Trophoblast cell (in vitro differentiated cells and primary cell): ENCODE data around the gene DUOX2.
"Not testable (repeated sequence)": the region's sequence is repeated elsewhere in the genome, so short reads cannot be mapped to it uniquely, and the experiment has no call there.

Source experiments
- DNase-seq, 2 donors: peaks; one replicate each; pipeline ENCODE4 v3.0.0-alpha.2; 2016
- H2AFZ ChIP-seq: 2 replicates; pipeline ENCODE4 v1.6.1; 2013; ENCODE audit warnings: low read length, moderate library complexity, mild to moderate bottlenecking; ENCODE audit not compliant: insufficient read depth, poor library complexity
- H2AK5ac ChIP-seq: 2 replicates; pipeline ENCODE4 v1.6.1; 2013; ENCODE audit warnings: mild to moderate bottlenecking, low read length
- H2BK120ac ChIP-seq: 2 replicates; pipeline ENCODE4 v1.6.1; 2013; ENCODE audit warnings: low read length, mild to moderate bottlenecking, moderate library complexity; ENCODE audit not compliant: insufficient read depth, poor library complexity
- H2BK12ac ChIP-seq: 2 replicates; pipeline ENCODE4 v1.6.1; 2013; ENCODE audit warnings: mild to moderate bottlenecking, low read length, moderate library complexity
- H2BK5ac ChIP-seq: 2 replicates; pipeline ENCODE4 v1.6.1; 2013; ENCODE audit warnings: low read length, low read depth, moderate library complexity, mild to moderate bottlenecking; ENCODE audit not compliant: poor library complexity
- H3K14ac ChIP-seq: 2 replicates; pipeline ENCODE4 v1.6.1; 2013; ENCODE audit warnings: mild to moderate bottlenecking, low read length
- H3K18ac ChIP-seq: 2 replicates; pipeline ENCODE4 v1.6.1; 2013; ENCODE audit warnings: mild to moderate bottlenecking, low read length
- H3K23ac ChIP-seq: 2 replicates; pipeline ENCODE4 v1.6.1; 2013; ENCODE audit warnings: low read length
- H3K27ac ChIP-seq: 2 replicates; pipeline ENCODE4 v1.5.1; 2013; ENCODE audit warnings: low read depth, mild to moderate bottlenecking, inconsistent platforms, low read length, moderate library complexity
- H3K27me3 ChIP-seq: 2 replicates; pipeline ENCODE4 v1.6.1; 2013; ENCODE audit warnings: inconsistent platforms, mild to moderate bottlenecking, low read length, moderate library complexity; ENCODE audit not compliant: insufficient read depth
- H3K36me3 ChIP-seq, 2 experiments: 1 replicate in 1 of 2; 2 replicates in 1 of 2; pipeline ENCODE4 v1.6.1; 2013; ENCODE audit warnings: low read length in 2 of 2, mild to moderate bottlenecking in 2 of 2, moderate library complexity in 1 of 2; ENCODE audit not compliant: insufficient read depth in 2 of 2, control insufficient read depth in 1 of 2
- H3K4ac ChIP-seq: 2 replicates; pipeline ENCODE4 v1.6.1; 2013; ENCODE audit warnings: low read depth, mild to moderate bottlenecking, low read length, moderate library complexity
- H3K4me1 ChIP-seq, 2 experiments: 1 replicate in 1 of 2; 2 replicates in 1 of 2; pipeline ENCODE4 v1.6.1; 2013; ENCODE audit warnings: low read length in 2 of 2, mild to moderate bottlenecking in 2 of 2, moderate library complexity in 1 of 2; ENCODE audit not compliant: insufficient read depth in 2 of 2, control insufficient read depth in 1 of 2
- H3K4me2 ChIP-seq: 2 replicates; pipeline ENCODE4 v1.6.1; 2013; ENCODE audit warnings: inconsistent platforms, mild to moderate bottlenecking, low read length, moderate library complexity
- H3K4me3 ChIP-seq: 2 replicates; pipeline ENCODE4 v1.5.1; 2013; ENCODE audit warnings: mild to moderate bottlenecking, low read depth, low read length, inconsistent platforms
- H3K79me1 ChIP-seq: one replicate; pipeline ENCODE4 v1.6.1; 2013; ENCODE audit warnings: low read length
- H3K79me2 ChIP-seq: 2 replicates; pipeline ENCODE4 v1.6.1; 2013; ENCODE audit warnings: low read length, mild to moderate bottlenecking; ENCODE audit not compliant: control insufficient read depth, insufficient read depth, poor library complexity
- H3K9ac ChIP-seq: 2 replicates; pipeline ENCODE4 v1.6.1; 2013; ENCODE audit warnings: mild to moderate bottlenecking, low read length
- H3K9me3 ChIP-seq: 2 replicates; pipeline ENCODE4 v1.6.1; 2013; ENCODE audit warnings: low read depth, mild to moderate bottlenecking, control low read depth, inconsistent platforms, low read length; ENCODE audit not compliant: insufficient read depth
- H4K12ac ChIP-seq: 2 replicates; pipeline ENCODE4 v1.6.1; 2013; ENCODE audit warnings: low read depth, mild to moderate bottlenecking, low read length, moderate library complexity
- H4K8ac ChIP-seq: 2 replicates; pipeline ENCODE4 v1.6.1; 2013; ENCODE audit warnings: low read depth, mild to moderate bottlenecking, low read length, moderate library complexity
- H4K91ac ChIP-seq: one replicate; pipeline ENCODE4 v1.6.1; 2013; ENCODE audit warnings: low read depth, mild to moderate bottlenecking, low read length, moderate library complexity
- WGBS: extraction: QIAGEN DNeasy Blood & Tissue Kit; methylation state at CpG from one replicate; pipeline ENCODE4 v1.1.7; 2013; ENCODE audit warnings: missing lambda C conversion rate; ENCODE audit not compliant: insufficient read length, insufficient coverage; ENCODE audit errors: extremely low coverage; 5-methylcytosine and 5-hydroxymethylcytosine counted together

The DUOX2 gene

GRCh38 chr15:45138814-45139765 is 25.1 kb upstream of the DUOX2 start:
- no peaks in the 10 kb centered on the region for H3K36me3 ChIP-seq
- H3K4me1 ChIP-seq, result peaks cover 3 to 9% of the 10 kb centered on the region in 2 experiments
- no peak for DNase-seq
- H3K14ac ChIP-seq, result no peak overlapping the region
- H3K27me3 ChIP-seq, result peaks cover 16% of the 10 kb centered on the region
- no peaks in the 10 kb centered on the region for H3K79me2 ChIP-seq
- no peak overlapping the region for H2BK12ac ChIP-seq
- H3K27ac ChIP-seq, result no peak overlapping the region
- H4K12ac ChIP-seq, result no peak overlapping the region
- no peak overlapping the region for H2BK5ac ChIP-seq
- no peak overlapping the region for H3K23ac ChIP-seq
- H3K18ac ChIP-seq, result no peak overlapping the region
- no peak overlapping the region for H4K91ac ChIP-seq
- no peak overlapping the region for H3K4me3 ChIP-seq
- peaks cover 1% of the 10 kb centered on the region for H3K79me1 ChIP-seq
- H2AFZ ChIP-seq, result no peak overlapping the region
- no peak overlapping the region for H2AK5ac ChIP-seq
- no peak overlapping the region for H3K4ac ChIP-seq
- WGBS, result no CpG with 5 or more reads among the region's 12 CpGs
- H2BK120ac ChIP-seq, result no peak overlapping the region
- no peak overlapping the region for H4K8ac ChIP-seq
- no peak overlapping the region for H3K9ac ChIP-seq
- peaks cover 7% of the 10 kb centered on the region for H3K9me3 ChIP-seq
- H3K4me2 ChIP-seq, result no peak overlapping the region

GRCh38 chr15:45137703-45138102 is 23.7 kb upstream of the DUOX2 start:
- peaks cover 11% of the 10 kb centered on the region for H3K9me3 ChIP-seq
- H3K4me1 ChIP-seq, result peaks cover 0 to 6% of the 10 kb centered on the region in 2 experiments
- H3K9ac ChIP-seq, result no peak overlapping the region
- no peaks in the 10 kb centered on the region for H3K79me2 ChIP-seq
- H3K18ac ChIP-seq, result no peak overlapping the region
- H3K14ac ChIP-seq, result no peak overlapping the region
- H3K27ac ChIP-seq, result no peak overlapping the region
- H3K36me3 ChIP-seq, result no peaks in the 10 kb centered on the region
- H3K79me1 ChIP-seq, result peaks cover 1% of the 10 kb centered on the region
- no CpG with 5 or more reads among the region's 8 CpGs for WGBS
- peaks cover 19% of the 10 kb centered on the region for H3K27me3 ChIP-seq
- no peak overlapping the region for H4K8ac ChIP-seq
- H2AK5ac ChIP-seq, result no peak overlapping the region
- no peak overlapping the region for H3K4ac ChIP-seq
- DNase-seq, result no peak
- no peak overlapping the region for H3K23ac ChIP-seq
- no peak overlapping the region for H2AFZ ChIP-seq
- H4K12ac ChIP-seq, result no peak overlapping the region
- H2BK5ac ChIP-seq, result no peak overlapping the region
- H3K4me3 ChIP-seq, result no peak overlapping the region
- H2BK12ac ChIP-seq, result no peak overlapping the region
- no peak overlapping the region for H3K4me2 ChIP-seq
- H2BK120ac ChIP-seq, result no peak overlapping the region
- H4K91ac ChIP-seq, result no peak overlapping the region

- H3K79me1 ChIP-seq, result peaks cover 1% of the 10 kb centered on the region
- no peak overlapping the region for H3K23ac ChIP-seq
- no peak overlapping the region for H3K18ac ChIP-seq
- H2BK120ac ChIP-seq, result no peak overlapping the region
- no peak overlapping the region for H2AK5ac ChIP-seq
- H3K9me3 ChIP-seq, result peaks cover 11% of the 10 kb centered on the region
- H3K14ac ChIP-seq, result no peak overlapping the region
- no peak for DNase-seq
- H3K4me2 ChIP-seq, result no peak overlapping the region
- no peak overlapping the region for H3K9ac ChIP-seq
- WGBS, result no CpG with 5 or more reads among the region's 10 CpGs
- peaks cover 0 to 6% of the 10 kb centered on the region in 2 experiments for H3K4me1 ChIP-seq
- no peak overlapping the region for H4K91ac ChIP-seq
- H2AFZ ChIP-seq, result no peak overlapping the region
- H4K8ac ChIP-seq, result no peak overlapping the region
- no peak overlapping the region for H3K4ac ChIP-seq
- peaks cover 30% of the 10 kb centered on the region for H3K27me3 ChIP-seq
- no peak overlapping the region for H2BK12ac ChIP-seq
- H3K4me3 ChIP-seq, result no peak overlapping the region
- no peak overlapping the region for H2BK5ac ChIP-seq
- no peaks in the 10 kb centered on the region for H3K79me2 ChIP-seq
- no peak overlapping the region for H3K27ac ChIP-seq
- H4K12ac ChIP-seq, result no peak overlapping the region
- no peaks in the 10 kb centered on the region for H3K36me3 ChIP-seq
These were observed 22.4 kb upstream of the DUOX2 start for GRCh38 chr15:45136378-45136764.

GRCh38 chr15:45135705-45136377 is 21.9 kb upstream of the DUOX2 start:
- not testable (repeated sequence) for H3K9ac ChIP-seq, H3K18ac ChIP-seq, H3K36me3 ChIP-seq, H2AK5ac ChIP-seq, H3K4me1 ChIP-seq, H3K4ac ChIP-seq, H3K79me1 ChIP-seq, H3K4me3 ChIP-seq, H3K27ac ChIP-seq, H3K79me2 ChIP-seq, H2BK120ac ChIP-seq, H2BK5ac ChIP-seq, H3K14ac ChIP-seq, H4K12ac ChIP-seq, H4K91ac ChIP-seq, H2BK12ac ChIP-seq, H3K23ac ChIP-seq, H4K8ac ChIP-seq, DNase-seq, H3K4me2 ChIP-seq, H2AFZ ChIP-seq
- peaks cover 31% of the 10 kb centered on the region for H3K27me3 ChIP-seq
- peaks cover 11% of the 10 kb centered on the region for H3K9me3 ChIP-seq
- no CpG with 5 or more reads among the region's 37 CpGs for WGBS
